ENCODE measurements around the gene SCG5.

Gene SCG5

GRCh38 chr15:32692286-32692685, 50.8 kb downstream of the SCG5 start:
- no peak for DNase-seq

- DNase-seq, result no peak
These were observed 52.9 kb downstream of the SCG5 start for GRCh38 chr15:32694222-32694983.

- DNase-seq, result no peak
These were observed 57.4 kb downstream of the SCG5 start for GRCh38 chr15:32698773-32699390.

DNA sequence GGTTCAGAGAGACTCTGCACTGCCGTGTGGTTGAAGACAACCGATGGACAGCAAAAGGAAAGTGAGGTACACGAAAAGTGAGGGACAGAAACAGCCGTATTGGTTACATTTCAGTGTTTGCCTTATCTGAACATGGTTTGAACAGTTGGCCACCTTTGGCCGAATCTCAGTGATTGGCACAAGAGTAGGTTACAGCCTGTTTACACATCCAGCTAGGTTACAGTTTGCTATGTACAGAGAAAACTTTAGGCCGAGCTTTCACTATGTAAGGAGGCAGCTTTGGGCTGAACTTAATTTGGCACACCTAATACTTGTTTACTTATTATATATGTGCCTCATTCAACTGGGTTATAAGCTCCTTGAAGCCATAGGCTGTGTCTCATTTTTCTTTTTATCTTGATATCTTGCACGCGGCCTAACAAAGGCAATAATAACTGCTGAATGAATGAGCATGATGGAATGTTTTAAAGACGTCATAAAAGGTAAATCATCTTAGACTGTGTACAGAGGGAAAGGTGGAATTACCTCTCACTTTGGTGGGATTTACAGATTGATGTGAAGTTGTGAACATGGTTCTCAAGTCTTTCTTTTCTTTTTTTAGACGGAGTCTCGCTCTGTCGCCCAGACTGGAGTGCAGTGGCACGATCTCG, 59.1 kb downstream of the SCG5 start:
- DNase-seq, result no peak

- DNase-seq, result no peak
These were observed 60.4 kb downstream of the SCG5 start for GRCh38 chr15:32701863-32702262.

DNA sequence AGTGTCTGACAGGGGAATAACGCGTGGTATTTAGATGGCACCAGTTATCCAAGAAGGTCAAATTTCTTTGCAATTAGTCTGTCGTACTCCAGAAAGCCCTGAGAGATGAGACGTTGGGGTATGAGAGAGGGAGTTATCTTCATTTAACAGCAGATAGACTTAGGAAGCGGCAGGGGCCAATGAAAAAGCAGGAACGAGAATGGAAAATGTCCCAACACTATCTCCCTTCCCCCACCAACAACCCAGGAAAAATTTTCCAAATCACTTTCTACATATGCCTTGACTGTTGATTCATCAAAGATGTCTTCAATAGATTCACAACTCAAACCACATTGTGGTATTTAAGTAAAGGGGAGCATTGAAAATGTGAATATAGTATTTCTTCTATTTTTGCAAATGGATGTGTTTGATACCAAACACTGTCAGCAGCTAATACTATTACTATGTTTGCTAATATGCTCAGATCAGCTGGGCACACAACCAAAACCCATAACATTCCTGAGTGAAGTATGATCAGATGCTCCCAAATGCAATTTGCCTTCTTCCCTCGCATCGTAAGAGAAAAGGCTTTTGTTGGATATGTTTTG, 63.0 kb downstream of the SCG5 start:
- DNase-seq, result no peak

GRCh38 chr15:32705446-32705845, 63.9 kb downstream of the SCG5 start:
- DNase-seq, result no peak

DNA sequence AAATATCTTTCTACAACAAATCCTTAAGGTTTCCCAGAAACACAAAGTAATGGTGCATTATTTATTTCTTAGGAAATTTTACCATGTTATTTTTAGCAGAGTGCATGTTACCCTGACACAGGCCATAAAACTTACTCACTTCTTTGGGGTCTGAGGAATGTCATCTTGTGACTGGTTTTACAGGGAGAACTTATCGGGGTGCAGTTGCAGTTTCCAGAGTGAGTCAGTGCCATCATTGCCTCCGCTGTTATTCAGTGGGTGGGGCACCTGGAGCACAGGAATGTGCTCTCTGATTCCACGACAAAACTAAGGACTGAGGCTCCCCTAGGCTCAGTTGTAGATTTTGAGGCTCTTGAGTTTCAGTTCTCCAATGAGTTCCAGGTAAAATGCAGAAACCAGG, 65.2 kb downstream of the SCG5 start:
- DNase-seq, result no peak

DNA sequence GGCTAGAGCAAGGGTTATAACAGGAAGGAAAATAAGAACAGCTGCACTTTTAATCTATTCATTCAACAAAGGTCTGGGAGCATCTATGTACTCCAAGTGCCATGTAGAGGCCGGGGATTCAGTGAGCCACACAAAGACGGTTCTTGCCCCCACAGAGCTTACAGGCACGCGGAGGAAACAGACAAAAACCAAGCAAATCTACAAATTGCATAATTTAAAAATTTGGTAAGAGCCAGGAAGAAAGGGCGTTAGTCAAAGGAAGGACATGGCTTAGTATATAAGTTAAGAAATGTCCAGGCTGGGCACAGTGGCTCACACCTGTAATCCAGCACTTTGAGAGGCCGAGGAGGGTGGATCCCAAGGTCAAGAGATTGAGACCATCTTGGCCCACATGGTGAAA, 65.9 kb downstream of the SCG5 start:
- no peak for DNase-seq

- DNase-seq, result no peak
These were observed 68.0 kb downstream of the SCG5 start for GRCh38 chr15:32709295-32710033.

DNA sequence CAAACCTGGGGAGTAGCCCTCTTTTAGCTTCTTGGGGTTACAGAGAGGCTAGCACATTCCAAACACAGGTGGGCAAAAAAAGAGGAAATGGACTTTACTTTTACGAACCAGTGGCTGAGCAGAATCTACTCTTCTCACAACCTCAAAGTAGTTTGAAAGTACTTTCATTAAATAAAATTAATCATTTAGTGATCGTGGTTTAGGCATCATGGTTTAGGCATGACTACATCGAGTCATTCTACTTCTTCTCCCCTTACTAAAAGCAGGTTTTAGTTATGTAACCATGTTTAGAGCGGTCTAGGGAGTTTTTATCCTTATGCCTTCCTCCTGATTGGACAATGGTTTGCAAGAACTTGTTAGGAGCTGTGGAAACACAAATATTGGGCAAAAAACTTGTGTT, 73.8 kb downstream of the SCG5 start:
- no peak for DNase-seq

DNA sequence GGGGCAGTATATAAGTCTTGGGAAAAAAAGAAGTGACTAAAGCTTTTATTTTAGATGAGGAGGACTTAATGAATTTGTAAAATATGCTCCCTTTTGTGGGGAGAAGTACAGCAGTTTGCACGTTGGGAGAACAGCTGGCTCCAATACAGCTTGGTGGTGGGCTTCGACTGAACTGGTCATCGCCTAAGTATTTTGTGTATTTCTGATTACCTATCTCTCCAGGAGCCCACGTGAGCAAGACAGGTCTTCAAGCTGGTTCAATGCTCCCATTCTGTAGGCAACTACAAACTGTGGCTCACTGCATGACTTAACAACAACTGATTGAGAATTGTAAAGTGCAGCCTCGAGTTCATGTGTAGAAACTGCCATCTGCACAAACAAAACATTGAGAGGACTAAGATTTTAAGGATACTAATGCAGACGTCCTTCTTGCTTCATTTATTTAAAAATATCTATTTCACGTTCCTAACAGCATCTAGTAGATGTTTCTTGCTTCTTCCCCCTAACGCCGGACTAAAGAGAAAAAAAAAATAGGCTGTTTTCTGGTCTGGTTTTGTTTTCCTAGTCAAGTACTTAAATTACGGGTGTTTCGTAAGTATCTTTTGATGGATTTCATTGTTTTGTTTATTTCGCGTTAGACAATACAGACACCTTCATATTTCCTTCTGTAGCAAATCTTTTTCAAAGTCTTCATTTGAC, 74.9 kb downstream of the SCG5 start:
- no peak for DNase-seq

DNA sequence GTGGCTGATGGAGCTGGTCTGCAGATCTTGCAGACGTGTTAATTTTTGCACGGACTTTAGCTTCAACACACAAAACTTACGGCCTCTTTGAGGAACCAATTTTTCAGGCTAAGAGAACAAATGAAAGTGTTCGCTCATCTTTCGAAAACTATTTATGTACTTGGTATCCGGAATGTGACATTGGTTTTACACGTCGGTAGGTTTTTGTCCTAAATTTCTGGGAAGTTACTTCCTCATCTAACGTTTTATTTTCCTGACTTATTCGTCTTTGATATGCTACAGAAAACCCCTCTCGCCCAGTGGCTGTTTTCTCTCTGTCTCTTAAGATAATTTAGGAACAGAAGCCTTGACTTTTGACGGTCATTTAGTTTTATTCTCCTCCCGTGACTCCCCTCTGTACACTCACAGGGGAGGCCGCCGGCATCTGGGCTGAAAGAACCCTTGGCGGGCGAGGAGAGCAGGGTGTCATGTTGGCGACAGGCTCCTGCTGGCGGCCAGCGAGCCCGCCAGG, 75.5 kb downstream of the SCG5 start:
- DNase-seq, result no peak

DNA sequence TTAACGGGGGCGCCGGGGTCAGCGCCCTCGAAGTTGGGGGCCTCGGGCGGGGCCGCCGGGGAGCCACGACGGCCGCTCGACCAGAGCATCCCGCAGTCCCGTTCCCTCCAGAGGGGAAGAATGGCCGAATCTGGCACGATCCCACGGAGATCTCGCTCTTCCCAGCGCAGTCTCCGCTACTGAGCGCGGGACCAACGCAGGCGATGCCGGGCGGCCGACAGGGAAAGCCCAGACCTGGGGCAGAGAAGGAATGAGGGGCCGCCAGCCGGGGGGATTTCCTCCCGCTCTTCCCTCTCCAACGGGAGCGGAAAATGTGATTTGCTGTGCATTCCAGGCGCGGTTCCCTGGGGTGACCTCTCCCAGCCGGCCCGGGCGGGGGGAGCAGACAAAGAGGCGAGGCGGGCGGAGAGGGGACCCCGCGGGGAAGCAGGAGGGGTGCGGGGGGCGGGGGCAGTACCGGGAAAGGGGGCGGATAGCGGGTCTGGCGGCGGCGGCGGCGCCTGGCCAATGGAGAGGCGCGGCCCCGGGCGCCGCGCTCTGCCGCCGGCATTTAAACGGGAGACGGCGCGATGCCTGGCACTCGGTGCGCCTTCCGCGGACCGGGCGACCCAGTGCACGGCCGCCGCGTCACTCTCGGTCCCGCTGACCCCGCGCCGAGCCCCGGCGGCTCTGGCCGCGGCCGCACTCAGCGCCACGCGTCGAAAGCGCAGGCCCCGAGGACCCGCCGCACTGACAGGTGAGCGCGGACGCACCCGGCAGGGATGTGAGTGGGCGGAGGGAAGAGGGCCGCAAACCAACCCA, 76.1 kb downstream of the SCG5 start, which contains the start of gene GREM1:
Gene GREM1 (plus strand): TSS at position 579 of the 801 bp plus-strand sequence. CDS start 12,687 bp downstream, outside the sequence.
- no peak for DNase-seq

GRCh38 chr15:32718227-32718820, 76.8 kb downstream of the SCG5 start:
- no peak for DNase-seq

GRCh38 chr15:32718821-32719716, 77.6 kb downstream of the SCG5 start:
- no peak for DNase-seq

GRCh38 chr15:32721596-32721995, 80.1 kb downstream of the SCG5 start:
- DNase-seq, result no peak

GRCh38 chr15:32722136-32722535, 80.6 kb downstream of the SCG5 start:
- no peak for DNase-seq

DNA sequence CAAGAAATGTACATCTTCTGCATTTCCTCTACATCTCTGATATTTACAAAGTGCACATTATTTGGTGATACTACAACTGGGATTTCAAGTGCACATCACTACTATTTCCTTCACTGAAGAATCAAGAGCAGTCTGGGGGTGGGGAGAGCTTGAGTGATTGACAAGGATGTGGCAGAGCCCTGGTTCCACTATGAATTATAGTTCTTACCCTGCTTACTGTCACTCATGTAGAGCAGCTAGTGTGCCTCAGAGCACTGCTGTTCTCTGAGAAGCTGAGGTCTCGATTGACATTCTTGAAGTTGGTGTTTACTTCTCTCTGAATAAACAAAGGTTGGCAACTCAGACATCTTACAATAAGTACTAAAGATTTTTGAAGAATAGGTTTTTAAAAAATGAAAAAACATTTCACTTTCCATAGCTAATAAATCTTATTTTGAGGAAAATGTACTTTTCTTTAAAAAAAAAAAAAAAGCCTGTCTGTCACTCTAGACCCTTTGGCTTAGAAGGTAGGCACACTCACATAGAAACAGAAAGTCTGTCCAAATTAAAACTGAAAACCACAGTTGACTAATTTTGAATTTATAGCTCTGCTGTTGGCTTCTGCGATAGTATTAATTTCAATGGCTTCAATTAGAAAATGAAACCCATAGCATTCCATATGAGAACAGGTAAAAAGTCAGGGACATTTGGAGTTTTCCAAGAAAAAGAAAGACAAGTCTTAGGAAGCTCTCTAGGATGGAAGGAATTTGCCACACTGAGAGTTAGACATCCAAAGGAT, 81.8 kb downstream of the SCG5 start:
- no peak for DNase-seq
